HT1080 (cell line): Measurements from ENCODE around the gene CHAD. TPM values are rescaled to one million over a fixed set of nuclear protein-coding genes. Genes with fewer than 3 reads are reported as not detected.
"Not testable (repeated sequence)": the region's sequence is repeated elsewhere in the genome, so short reads cannot be mapped to it uniquely, and the experiment has no call there.

Experiments
- DNase-seq: peaks from one replicate; pipeline ENCODE4 v3.0.0-alpha.2; 2015; ENCODE audit warnings: low read depth
- total RNA-seq: library from RNA; depleted of rRNA; stranded (reverse); fragments of >200 nt; shearing (Covaris generic); gene quantifications from 2 replicates; pipeline ENCODE4 v1.2.3, GENCODE V29; 2014; rRNA removed

Gene CHAD
- total RNA-seq, 1 experiment from 2014 or later, result not detected

DNA sequence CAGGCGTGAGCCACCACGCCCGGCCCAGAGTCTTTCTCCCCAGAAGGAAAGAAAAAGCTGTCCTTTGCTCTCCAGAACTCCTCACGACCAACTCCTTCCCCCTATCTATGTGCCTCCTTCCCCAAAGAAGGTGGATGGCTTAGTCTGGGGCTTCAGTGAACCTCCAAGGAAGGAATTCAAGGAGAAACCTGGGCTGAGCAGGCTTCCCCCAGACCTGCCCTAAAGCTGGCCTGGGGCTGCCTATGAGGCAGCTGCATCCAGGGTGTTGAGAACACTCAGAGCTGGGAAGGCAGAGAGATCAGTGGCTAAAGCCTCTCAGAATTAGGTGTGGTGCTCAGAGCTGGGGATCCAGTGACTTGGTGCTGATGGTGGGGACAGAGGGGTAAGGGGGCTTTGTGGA, 38.9 kb downstream of the CHAD start:
- DNase-seq, result no peak

DNA sequence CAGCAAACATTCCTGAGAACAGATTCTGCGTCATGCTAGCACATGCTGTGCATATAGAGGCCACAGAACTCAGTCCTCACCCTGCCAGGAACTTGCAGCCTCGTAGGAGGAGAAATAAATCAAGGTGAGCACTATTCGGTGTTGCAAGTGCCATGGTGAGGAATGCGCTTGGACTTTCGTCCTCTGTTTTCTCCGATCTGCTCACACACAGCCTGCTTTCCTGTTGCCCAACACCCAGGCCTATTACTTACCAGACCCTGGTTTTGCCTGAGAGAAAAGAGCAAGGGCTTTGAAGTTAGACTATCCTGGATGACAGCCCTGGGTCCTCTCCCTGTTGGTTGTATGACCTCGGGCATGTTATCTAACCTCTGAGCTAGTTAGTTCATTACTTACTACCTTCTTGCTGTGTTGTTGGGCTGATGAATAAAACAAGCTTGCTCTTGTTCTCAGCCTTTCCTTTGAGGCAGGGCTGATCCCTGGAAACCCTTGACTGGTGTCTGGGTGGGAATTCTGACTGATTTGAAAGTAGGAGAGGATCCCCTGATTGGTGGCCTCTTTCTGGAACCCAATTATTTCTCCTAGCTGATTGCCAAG, 39.8 kb downstream of the CHAD start:
- no peak for DNase-seq

DNA sequence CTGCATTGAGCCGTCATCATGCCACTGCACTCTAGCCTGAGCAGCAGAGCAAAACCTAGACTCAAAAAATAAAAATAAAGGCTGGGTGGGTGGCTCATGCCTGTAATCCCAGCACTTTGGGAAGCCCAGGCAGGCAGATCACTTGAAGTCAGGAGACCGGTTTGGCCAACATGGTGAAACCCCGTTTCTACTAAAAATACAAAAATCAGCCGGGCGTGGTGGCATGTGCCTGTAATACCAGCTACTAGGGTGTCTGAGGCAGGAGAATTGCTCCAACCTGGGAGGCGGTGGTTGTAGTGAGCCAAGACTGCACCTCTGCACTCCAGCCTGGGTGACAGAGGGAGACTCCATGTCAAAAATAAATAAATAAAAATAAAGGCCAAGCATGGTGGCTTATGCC, 40.6 kb downstream of the CHAD start:
- DNase-seq, result not testable (repeated sequence)

DNA sequence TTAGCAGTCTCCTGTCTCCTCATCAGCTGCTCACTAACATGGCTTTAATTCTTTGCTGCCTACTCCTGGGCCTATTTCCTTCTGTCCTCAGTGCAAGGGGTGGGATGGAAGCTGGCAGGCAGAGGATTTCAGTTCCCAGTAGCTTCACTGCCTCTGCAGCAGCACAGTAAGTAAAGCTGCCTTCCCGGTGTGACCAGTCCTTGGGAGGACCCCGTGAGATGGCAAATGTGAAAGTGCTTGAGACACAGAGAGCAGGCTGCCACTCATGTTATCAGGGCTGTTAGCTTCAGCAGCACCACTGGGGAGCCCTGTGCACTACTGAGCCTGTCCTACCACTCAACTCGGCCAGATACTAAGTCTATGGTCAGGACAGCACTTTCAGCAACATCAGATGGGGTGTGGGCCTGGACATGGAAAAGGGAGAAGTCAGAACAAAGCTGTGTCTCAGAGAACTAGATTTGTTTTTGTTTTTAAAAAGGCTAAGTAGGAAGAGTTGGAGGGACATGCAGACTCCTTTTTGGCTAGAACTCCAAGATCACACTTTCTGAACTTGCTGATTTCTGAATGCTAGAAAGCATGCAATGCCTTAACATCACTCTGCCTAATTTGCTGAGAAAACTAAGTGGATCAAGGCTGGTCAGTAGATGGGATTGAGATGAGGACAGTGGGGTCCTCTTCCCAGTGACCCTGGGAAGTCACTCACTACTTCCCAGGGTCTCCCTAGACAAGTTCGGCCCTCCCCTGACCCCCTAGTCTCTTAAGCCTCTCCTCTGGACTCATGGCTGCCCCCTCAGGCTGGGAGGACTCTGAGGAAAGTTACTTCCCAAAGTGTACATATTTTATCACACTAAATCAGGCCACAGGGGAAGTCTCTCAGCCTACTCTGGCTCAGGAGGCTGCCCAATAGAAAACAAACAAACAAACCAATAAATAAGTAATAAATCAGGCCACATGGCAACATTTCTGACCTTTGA, 41.6 kb downstream of the CHAD start:
- DNase-seq, result peak; percentile 59

DNA sequence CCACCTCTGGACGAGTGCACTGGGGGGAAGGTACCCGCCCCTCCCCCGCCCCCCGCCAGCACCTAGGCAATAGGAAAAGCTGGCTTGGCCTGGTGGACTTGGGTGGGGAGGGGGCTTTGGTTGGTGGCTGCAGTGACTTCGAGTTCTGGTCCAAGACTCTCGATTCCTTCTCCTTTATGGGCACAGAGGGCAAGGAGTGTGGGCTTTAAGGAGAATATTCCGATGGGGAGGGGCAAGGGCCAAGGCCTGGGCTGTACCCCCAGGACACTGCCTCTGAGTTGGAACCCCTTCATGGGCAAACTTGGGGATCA, 42.3 kb downstream of the CHAD start:
- peak; percentile 6 for DNase-seq

DNA sequence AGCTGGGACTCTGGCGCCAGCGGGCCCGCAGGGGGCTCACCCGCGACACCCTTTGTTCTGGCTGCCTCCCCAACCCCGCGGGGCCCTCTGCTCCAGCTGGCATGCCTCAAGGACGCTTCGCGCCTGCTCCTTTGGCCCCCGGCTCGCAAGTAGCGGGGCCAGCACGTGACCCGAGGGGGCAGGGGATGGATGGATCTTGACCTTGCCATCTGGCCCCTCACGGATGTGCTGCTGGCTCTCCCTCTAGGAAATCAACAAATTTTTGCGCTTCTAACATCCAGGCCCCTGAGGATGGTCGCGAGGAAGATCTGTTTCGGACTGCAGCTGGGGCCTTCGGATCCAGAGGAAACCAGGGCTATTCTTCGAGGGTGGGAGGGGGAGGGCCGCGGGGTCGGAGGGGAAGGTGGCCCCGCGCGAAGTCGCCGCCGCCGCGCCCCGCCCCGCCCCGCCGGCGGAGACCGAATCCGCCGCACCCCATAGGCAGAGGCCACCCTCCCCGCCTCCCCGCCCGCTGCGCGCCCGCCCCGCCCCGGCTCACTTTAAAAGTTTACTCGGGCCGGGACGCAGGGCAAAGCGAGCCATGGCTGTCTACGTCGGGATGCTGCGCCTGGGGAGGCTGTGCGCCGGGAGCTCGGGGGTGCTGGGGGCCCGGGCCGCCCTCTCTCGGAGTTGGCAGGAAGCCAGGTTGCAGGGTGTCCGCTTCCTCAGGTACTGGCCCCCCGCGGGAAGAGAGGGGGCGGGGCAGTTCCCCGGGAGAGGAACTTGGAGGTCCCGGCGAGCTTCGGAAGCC, 42.8 kb downstream of the CHAD start, which contains the start of gene ACSF2:
ACSF2 (plus strand) TSS at position 537 of the 790 bp plus-strand sequence; CDS start at position 581, 44 bp downstream.
- peak; percentile 18 for DNase-seq

DNA sequence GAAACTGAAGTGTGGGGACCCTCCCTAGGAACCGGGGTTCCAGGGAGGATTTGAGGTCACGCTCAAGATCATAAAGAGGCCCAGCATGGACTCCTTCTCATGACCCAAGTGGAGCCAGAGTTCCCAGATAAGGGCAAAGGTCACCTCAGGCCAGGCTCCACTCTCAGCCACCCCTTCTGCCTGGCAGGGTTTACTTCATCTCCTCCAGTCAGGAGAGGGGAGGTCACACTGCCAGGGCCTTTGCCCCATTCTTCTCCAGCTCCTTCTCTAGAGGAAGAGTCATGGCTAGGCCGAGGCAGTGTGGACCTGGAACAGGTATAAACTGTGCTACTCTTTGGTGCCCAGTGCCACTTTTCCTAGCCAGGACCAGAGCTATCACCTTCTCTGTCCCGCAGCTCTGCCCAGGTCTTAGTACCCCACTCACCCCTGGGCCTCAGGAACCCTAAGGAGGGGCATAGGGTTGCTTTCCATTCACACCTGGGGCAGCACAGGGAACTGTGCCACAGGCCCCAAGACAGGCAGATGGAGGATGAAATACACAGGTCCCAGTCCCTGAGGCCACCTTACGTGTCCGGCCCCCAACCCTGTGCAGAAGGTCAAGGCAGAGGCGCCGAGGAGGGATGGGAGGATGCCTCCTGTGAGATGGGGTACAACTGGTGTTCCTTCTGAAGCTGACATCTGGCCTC, 43.5 kb downstream of the CHAD start:
- no peak for DNase-seq

DNA sequence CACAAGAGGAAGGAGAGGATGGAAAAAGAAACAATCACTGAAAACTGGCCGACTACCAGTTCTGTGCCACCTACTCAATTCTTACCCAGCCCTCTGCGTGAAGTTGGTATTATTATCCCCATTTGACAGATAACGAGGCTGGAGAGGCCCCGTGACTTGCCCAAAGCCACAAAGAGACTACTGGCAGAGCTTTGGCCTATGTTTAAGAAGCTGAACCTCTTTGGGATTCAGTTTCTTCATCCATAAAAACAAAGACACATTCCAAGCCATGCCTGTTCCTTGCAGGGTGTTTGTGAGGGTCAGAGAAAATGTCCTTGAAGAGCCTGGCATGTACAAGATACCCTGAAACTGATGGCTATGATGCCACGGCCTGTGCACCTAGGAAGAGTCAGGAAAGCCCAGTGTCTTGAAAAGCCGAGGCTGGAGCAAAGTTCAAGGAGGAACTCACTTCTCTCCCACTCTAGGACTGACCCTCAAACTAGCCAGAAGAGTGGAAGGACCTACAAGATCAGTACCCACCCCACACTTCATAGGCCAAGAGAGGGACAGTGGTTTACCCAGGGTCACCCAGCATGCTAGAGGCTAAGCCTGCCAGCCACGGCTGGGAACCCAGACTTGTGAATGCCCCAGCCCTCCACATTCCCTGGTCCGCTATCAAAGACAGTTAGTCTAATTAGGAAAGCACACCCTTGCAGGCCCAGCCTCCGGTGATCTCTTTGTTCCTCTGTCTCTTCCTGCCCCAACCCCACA, 44.3 kb downstream of the CHAD start:
- DNase-seq, result no peak

DNA sequence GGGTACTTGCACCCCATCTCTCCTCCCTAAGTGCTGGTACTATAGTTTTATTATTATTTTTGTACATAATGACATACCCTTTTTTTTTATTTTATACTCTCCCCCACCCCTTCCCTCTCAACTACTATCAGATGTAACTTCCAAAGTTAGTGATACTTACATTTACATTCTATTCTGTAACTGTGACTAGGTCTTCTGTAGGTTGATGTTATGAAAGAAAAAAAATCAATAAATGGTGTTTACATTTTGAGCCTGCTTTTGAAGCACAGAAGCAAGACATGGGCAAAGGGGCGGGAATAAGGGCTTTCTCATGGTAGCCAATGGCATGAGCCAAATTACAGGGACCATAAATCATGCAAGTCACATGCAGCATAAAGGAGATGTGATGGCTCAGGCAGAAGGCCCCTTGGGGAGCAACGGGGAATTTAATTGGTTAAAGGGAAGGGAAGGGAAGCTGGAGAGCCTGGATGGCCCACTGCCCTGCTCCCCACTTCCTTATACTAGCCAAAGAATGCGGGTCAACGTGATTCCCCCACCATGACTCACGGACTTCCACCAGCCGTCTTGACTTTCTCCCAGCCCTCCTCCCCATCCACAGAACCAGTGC, 45.0 kb downstream of the CHAD start:
- DNase-seq, result peak; percentile 99

DNA sequence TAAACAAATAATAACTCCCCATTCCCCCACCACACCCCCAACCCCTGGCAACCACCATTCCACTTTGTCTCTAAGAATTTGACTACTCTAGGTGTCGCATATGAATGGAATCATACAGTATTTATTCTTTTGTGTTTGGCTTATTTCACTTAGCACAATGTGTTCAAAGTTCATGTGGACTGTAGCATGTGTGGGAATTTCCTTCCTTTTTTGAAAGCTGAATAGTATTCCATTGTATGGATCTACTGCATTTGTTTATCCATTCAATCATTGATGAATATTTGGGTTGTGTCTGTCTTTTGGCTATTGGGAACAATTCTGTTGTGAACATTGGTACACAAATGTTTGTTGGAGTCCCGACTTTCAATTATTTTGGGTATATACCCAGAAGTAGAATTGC, 45.9 kb downstream of the CHAD start:
- no peak for DNase-seq

DNA sequence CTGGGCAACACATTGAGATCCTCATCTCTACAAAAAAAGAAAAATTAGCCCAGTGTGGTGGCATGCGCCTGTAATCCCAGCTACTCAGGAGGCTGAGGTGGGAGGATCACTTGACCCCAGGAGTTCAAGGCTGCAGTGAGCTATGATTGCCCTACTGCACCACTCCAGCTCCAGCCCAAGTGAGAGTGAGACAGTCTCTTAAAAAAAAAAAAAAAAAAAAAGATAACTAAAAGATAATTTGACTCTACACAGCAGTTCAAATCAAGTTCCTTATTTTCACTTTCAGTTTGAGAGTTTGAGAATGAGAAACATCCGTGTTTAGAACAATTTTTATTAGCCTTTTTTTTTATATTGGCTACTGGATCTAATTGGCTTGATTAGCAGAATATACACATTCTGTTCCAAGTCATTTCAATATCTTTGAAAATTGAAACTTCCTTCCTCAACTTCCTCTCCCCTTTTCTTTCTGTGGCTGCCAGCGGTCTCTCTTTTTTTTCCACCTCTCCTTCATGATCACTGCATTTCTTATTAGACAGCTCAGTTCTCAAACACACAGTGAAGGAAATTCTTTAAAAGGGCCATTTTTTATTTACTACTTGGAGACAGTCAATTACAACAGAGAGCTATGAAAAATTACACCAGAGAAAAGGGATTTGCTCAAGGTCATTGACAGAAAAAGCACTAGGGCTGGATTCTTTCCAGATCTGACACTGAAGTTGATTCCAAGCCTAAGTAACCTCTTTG, 47.2 kb downstream of the CHAD start:
- no peak for DNase-seq

DNA sequence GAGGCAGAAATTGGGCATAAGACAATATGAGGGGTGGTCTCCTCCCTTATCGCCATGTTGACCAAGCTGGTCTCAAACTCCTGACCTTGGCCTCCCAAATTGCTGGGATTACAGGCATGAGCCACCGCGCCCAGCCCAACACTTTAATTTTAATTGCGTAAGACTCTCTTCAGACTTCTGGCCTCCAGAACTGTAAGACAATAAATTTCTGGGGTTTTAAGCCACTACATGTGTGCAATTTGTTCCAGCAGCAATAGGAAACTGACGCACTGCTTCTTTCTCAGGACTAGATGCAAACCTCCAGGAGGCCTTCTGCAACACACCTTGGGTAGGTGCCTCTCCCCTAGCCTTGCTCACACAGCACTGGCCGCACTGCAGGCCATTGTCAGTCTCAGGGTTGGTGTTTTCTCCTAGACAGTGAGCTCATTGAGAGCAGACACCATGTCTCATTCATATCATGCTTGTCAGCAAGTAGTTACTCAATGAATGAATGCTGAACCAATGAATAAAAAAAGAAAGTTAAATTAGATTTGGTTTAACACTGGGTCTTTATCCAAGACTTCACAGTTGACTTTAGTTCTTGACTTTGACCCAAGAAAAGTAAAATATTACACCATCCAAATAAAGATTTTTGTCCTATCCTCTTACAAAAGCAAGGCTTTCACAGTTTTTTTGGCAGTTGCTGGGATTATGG, 48.1 kb downstream of the CHAD start:
- no peak for DNase-seq

DNA sequence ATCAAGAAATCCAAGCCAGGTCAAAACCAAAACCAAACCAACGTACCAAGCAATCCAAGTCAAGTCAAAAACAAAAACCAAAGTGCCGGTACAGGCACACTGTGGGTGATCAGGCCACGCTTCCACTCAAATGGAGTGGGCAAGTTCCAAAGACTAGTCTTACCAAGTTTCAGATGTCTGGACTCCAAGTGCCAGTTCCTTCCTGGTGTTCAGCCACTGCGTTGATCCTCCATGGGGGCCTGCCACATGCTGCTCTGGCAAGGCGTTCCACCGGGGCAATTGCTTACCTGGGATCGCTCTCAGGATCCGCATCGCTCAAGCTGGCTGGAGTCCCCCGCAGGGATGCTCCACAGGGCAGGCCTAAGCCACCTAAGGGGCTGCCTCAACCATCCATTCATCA, 49.1 kb downstream of the CHAD start:
- DNase-seq, result not testable (repeated sequence)

DNA sequence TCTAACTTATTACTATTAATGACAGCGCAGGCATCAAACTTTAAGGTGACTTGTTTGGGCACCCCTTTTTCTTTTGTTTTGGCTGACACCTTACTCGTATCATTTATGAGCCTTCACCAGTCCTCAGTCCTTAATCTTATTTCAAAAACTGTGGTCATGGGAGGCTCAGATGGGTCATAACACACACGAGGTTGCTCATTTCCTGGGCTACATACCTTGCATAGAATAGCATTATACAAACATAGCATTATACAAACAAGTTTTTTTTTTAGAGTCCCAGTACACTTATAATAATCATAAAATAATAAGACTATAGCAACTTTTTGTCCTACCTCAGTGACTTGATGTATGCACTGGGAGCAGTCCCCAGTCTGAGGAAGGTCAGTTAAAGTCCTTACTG, 53.9 kb downstream of the CHAD start:
- no peak for DNase-seq

Other genes starting within 250 kb of the CHAD start
- 1.7 and 2.5 TPM in 2 replicates for gene TMEM92, start 194.4 kb downstream of the CHAD start, total RNA-seq
- 50.5 and 53.4 TPM in 2 replicates for gene XYLT2, start 122.8 kb downstream of the CHAD start, total RNA-seq
- 98.1 and 143 TPM in 2 replicates for gene MRPL27, start 95.7 kb downstream of the CHAD start, total RNA-seq
- gene EME1, start 95.7 kb downstream of the CHAD start, total RNA-seq, result 23.7 and 24.4 TPM in 2 replicates
- gene LRRC59, start 71.4 kb downstream of the CHAD start, total RNA-seq, result 235 and 290 TPM in 2 replicates
- gene ACSF2, start 42.7 kb downstream of the CHAD start, total RNA-seq, result 9.6 and 11.1 TPM in 2 replicates
- gene RSAD1, start 10.0 kb upstream of the CHAD start, total RNA-seq, result 28.8 and 30.4 TPM in 2 replicates
- not detected in 2 replicates for gene MYCBPAP, start 39.6 kb upstream of the CHAD start, total RNA-seq
- gene EPN3, start 63.9 kb upstream of the CHAD start, total RNA-seq, result not detected in 2 replicates
- 51.3 and 51.6 TPM in 2 replicates for gene SPATA20, start 78.3 kb upstream of the CHAD start, total RNA-seq
- gene CACNA1G, start 91.8 kb upstream of the CHAD start, total RNA-seq, result 0.03 and 0.40 TPM in 2 replicates
- 6.4 and 9.1 TPM in 2 replicates for gene ABCC3, start 166.0 kb upstream of the CHAD start, total RNA-seq
- 30.1 and 37.3 TPM in 2 replicates for gene ANKRD40, start 239.0 kb upstream of the CHAD start, total RNA-seq